Gastrocnemius medialis (tissue), 4 donors: ENCODE results near the gene GALNTL6. TPM values are rescaled to one million over a fixed set of nuclear protein-coding genes. Genes with fewer than 3 reads are reported as not detected.

ENCODE experiments used
- ATAC-seq, 2 donors: fragments of 150-250 bp; one replicate each; pipeline ENCODE4 v1.9.1; 2016
- DNase-seq, 2 donors: peaks; one replicate each; pipeline ENCODE4 v3.0.0-alpha.2; 2019
- H3K27ac ChIP-seq, 4 donors: fragments of 200-600 bp; sonication (generic); 1 replicate in 1 of 4; 2 replicates in 3 of 4; pipeline ENCODE4 v1.5.1; 2016 to 2018; ENCODE audit warnings: mild to moderate bottlenecking in 2 of 4, moderate library complexity in 1 of 4
- H3K27me3 ChIP-seq, 3 donors: fragments of 200-600 bp; sonication (generic) in 2 of 3; 1 replicate in 1 of 3; 2 replicates in 2 of 3; pipeline versions ENCODE4 v1.5.1 to v1.6.0; 2016 to 2019; ENCODE audit warnings: mild to moderate bottlenecking in 1 of 3, moderate library complexity in 1 of 3
- H3K36me3 ChIP-seq, 2 donors: fragments of 200-600 bp; sonication (generic) in 1 of 2; one replicate each; pipeline ENCODE4 v1.5.1; 2017 to 2018
- H3K4me1 ChIP-seq, 2 donors: fragments of 200-600 bp; sonication (generic) in 1 of 2; one replicate each; pipeline ENCODE4 v1.5.1; 2016 to 2017; ENCODE audit warnings: mild to moderate bottlenecking in 2 of 2
- H3K4me3 ChIP-seq, 4 donors: fragments of 200-600 bp; sonication (generic) in 3 of 4; 1 replicate in 1 of 4; 2 replicates in 3 of 4; pipeline ENCODE4 v1.5.1; 2016 to 2019; ENCODE audit warnings: mild to moderate bottlenecking in 2 of 4
- H3K9me3 ChIP-seq, 3 donors: fragments of 200-600 bp; sonication (generic) in 2 of 3; 1 replicate in 1 of 3; 2 replicates in 2 of 3; pipeline ENCODE4 v1.5.1; 2016 to 2019
- CTCF ChIP-seq, 5 experiments: fragments of 450-650 bp in 3 of 5; fragments of 200-600 bp in 2 of 5; sonication (generic) in 2 of 5; IDR thresholded peaks in 4 of 5; conservative IDR thresholded peaks in 1 of 5; 1 replicate in 4 of 5; 2 replicates in 1 of 5; pipeline ENCODE4 v1.5.1; 2016 to 2019; ENCODE audit warnings: antibody characterized with exemption in 5 of 5, mild to moderate bottlenecking in 3 of 5, moderate library complexity in 3 of 5
- POLR2A ChIP-seq, 2 donors: fragments of 450-650 bp; IDR thresholded peaks; one replicate each; pipeline ENCODE4 v1.6.1; 2017; ENCODE audit warnings: antibody characterized with exemption in 2 of 2, mild to moderate bottlenecking in 2 of 2, moderate library complexity in 2 of 2
- in situ Hi-C, 4 donors: fragments of 200-750 bp; cut with MboI; loops; one replicate each; pipeline versions ENCODE4 v1.15.0 to v1.8.0; 2017; ENCODE audit warnings: low sequenced_read_pairs in 4 of 4
- intact Hi-C: fragments of 100-400 bp; cut with DNase I; formaldehyde crosslinking; loops from one replicate; pipeline ENCODE4 v1.15.1; 2023; ENCODE audit warnings: low total_unique reads
- total RNA-seq, 4 donors: library from RNA; depleted of rRNA; stranded (reverse); fragments of >200 nt; gene quantifications; one replicate each; pipeline versions ENCODE4 v1.1.0 to v1.2.3, GENCODE V29; 2016

The GALNTL6 gene
- total RNA-seq, 4 donors from 2014 or later = not detected

- Histone ChIP-seq H3K36me3 (no peaks in the 10 kb centered on the region), H3K27me3 (peaks cover 0 to 3% (median 0%) of the 10 kb centered on the region in 3 donors), H3K4me3 (no peak overlapping the region), H3K9me3 (no peaks in the 10 kb centered on the region), H3K27ac (no peak overlapping the region), H3K4me1 (no peaks in the 10 kb centered on the region)
- peak in 1 of 2 donors; percentile 30 for DNase-seq
- ATAC-seq = peak in 1 of 2 donors; percentile 44
- TF ChIP-seq CTCF (IDR thresholded peaks at IDR 0.05 in 4 of 5, conservative IDR thresholded peaks at IDR 0.05 in 1 of 5) (no peak), POLR2A (IDR thresholded peaks at IDR 0.05) (no peak)
- in situ Hi-C loops = no loop called here
- intact Hi-C loops = no loop called here
These were observed 1169.0 kb downstream of the GALNTL6 start for GRCh38 chr4:172982151-172982590.

GRCh38 chr4:172983014-172983413, 1169.8 kb downstream of the GALNTL6 start:
- TF ChIP-seq POLR2A (IDR thresholded peaks at IDR 0.05) = no peak
- TF ChIP-seq CTCF (IDR thresholded peaks at IDR 0.05 in 4 of 5, conservative IDR thresholded peaks at IDR 0.05 in 1 of 5) = no peak
- Histone ChIP-seq H3K36me3 (no peaks in the 10 kb centered on the region), H3K4me1 (no peaks in the 10 kb centered on the region), H3K4me3 (no peak overlapping the region), H3K27me3 (peaks cover 0 to 3% (median 0%) of the 10 kb centered on the region in 3 donors), H3K9me3 (no peaks in the 10 kb centered on the region), H3K27ac (no peak overlapping the region)
- ATAC-seq (peak in 1 of 2 donors; percentile 45), DNase-seq (peak in 1 of 2 donors; percentile 38)
- intact Hi-C loops = no loop called here
- in situ Hi-C loops = no loop called here

- no peaks in the 10 kb centered on the region for H3K9me3 ChIP-seq
- DNase-seq = no peak
- no peak overlapping the region for H3K27ac ChIP-seq
- in situ Hi-C loops (no loop called here), intact Hi-C loops (no loop called here)
- no peak overlapping the region for H3K4me3 ChIP-seq
- no peaks in the 10 kb centered on the region for H3K36me3 ChIP-seq
- TF ChIP-seq POLR2A (IDR thresholded peaks at IDR 0.05) (no peak), CTCF (IDR thresholded peaks at IDR 0.05 in 4 of 5, conservative IDR thresholded peaks at IDR 0.05 in 1 of 5) (no peak)
- ATAC-seq = no peak
- no peaks in the 10 kb centered on the region for H3K4me1 ChIP-seq
- H3K27me3 ChIP-seq = peaks cover 0 to under 1% (median 0%) of the 10 kb centered on the region in 3 donors
These were observed 1170.4 kb downstream of the GALNTL6 start for GRCh38 chr4:172983631-172984030.

- no peak for TF ChIP-seq POLR2A (IDR thresholded peaks at IDR 0.05)
- TF ChIP-seq CTCF (IDR thresholded peaks at IDR 0.05 in 4 of 5, conservative IDR thresholded peaks at IDR 0.05 in 1 of 5) = no peak
- in situ Hi-C loops = no loop called here
- Histone ChIP-seq H3K27ac (no peak overlapping the region), H3K4me1 (no peaks in the 10 kb centered on the region), H3K36me3 (no peaks in the 10 kb centered on the region), H3K27me3 (no peaks in the 10 kb centered on the region), H3K9me3 (no peaks in the 10 kb centered on the region), H3K4me3 (no peak overlapping the region)
- ATAC-seq = no peak
- intact Hi-C loops = no loop called here
- no peak for DNase-seq
These were observed 1172.3 kb downstream of the GALNTL6 start for GRCh38 chr4:172985552-172985951.

GRCh38 chr4:172986114-172986513, 1172.9 kb downstream of the GALNTL6 start:
- Histone ChIP-seq H3K27ac (no peak overlapping the region), H3K4me3 (no peak overlapping the region), H3K36me3 (no peaks in the 10 kb centered on the region), H3K4me1 (no peaks in the 10 kb centered on the region), H3K9me3 (no peaks in the 10 kb centered on the region), H3K27me3 (no peaks in the 10 kb centered on the region)
- ATAC-seq = no peak
- no peak for TF ChIP-seq CTCF (IDR thresholded peaks at IDR 0.05 in 4 of 5, conservative IDR thresholded peaks at IDR 0.05 in 1 of 5)
- TF ChIP-seq POLR2A (IDR thresholded peaks at IDR 0.05) = no peak
- intact Hi-C loops (no loop called here), in situ Hi-C loops (no loop called here)
- DNase-seq = no peak
